Ramos (cell line): ENCODE data around the gene C4orf54.

Experiments used
- in situ Hi-C: fragments of 300-500 bp; cut with MboI; formaldehyde crosslinking; loops from one replicate; pipeline ENCODE4 v1.14.3; 2022; ENCODE audit warnings: low sequenced_read_pairs; ENCODE audit not compliant: unreplicated experiment

C4orf54 gene

GRCh38 chr4:99652596-99653436 is 4.8 kb downstream of the C4orf54 start:
- in situ Hi-C loops: no loop called here

GRCh38 chr4:99651811-99652485 is 5.7 kb downstream of the C4orf54 start:
- in situ Hi-C loops: no loop called here

DNA sequence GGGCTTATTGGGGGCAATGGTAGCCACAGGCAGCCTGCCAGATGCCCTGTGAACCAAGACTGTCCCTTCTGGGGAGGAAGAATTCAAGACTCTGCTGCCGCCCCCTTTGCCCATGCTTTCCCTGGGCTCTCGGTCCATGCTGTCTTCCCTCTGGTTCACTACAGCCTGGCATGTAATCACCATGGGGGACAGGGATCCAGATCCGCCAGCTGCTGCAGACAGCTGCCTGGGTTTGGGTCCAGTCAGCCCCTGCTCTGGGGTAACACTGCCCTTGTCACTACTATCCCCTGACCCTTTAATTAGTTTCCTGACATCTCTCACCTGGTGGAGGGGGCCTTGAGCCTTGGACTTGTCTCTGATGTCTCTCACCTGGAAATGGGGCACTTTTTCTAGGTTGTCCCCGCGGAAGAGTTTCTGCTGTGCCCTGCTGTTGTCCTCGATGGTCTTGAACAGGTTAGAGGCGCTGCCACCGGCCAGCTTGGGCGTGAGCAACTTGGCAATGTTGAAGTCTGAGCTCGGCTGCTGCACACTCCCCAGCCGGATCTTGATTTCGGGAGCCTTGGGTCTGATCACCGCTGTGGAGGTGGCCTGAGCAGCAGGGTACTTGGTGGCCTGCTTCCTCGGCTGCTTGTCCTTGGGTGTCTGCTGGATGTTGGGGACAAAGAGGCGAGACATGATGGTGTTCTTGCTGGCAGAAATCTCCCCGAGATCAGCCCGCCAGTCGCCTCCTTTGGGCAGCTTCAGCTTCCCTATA is 6.4 kb downstream of the C4orf54 start:
- in situ Hi-C loops: no loop called here

GRCh38 chr4:99649778-99650177 is 7.8 kb downstream of the C4orf54 start:
- in situ Hi-C loops: no loop called here

GRCh38 chr4:99649208-99649607 is 8.4 kb downstream of the C4orf54 start:
- in situ Hi-C loops: no loop called here

GRCh38 chr4:99648321-99648720 is 9.3 kb downstream of the C4orf54 start:
- in situ Hi-C loops: no loop called here

GRCh38 chr4:99647071-99647470 is 10.6 kb downstream of the C4orf54 start:
- in situ Hi-C loops: no loop called here

- in situ Hi-C loops: no loop called here
Measured at GRCh38 chr4:99645638-99646037, 12.0 kb downstream of the C4orf54 start.

- in situ Hi-C loops: no loop called here
Measured at GRCh38 chr4:99645036-99645435, 12.6 kb downstream of the C4orf54 start.

- in situ Hi-C loops: no loop called here
Measured at GRCh38 chr4:99644453-99644852, 13.2 kb downstream of the C4orf54 start.

DNA sequence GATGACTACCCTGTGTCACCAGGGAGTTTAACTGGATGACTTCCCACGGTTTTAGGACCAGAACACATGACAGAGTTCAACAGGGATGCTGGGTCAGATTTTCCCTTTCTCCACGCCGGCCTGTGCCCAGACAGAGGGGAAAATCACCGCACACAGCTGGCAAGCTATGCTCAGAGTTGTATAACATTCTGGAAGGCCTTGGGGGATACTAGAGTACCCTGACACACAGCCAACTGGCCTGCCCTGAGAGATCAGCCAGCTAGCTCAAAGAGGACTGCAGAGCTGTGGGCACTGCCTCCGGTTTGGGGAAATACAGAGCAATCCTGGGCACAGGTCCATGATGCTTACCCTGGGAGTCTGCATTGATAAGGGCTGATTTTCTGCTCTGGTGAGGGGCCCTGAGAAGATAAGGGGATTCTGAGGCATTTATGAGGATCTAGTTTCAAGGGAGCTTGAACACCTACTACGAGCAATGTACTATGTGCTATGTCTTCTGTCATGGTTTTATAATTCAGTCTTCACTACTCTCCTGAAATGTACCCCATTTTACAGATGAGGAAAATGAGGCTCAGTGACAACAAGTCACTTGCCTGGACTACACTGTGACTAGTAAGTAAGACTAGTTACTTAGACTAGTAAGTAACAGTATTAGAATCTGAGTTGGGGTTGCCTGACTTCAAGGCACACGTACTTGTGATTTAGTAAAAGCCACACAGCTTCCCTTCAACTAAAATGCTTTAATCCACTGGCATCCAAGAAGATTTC is 14.7 kb downstream of the C4orf54 start:
- in situ Hi-C loops: no loop called here

DNA sequence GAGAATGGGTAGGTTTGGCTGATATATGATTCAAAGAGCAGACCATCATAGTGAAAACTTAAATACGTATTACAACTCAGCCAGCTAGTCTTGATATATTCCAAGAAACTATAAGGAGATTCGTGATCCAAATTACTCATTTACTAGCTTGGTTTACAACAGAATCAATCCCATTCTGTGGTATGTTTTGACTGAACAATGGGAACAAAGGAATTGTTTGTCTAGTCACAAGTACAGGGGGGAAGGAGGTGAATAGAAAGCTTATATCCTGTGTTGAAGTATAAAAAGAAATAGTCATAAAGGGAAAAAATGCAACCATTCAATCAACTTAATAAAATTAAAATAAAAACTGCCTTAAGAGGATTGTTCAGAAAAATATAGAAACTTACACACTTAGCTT is 17.0 kb downstream of the C4orf54 start:
- in situ Hi-C loops: no loop called here

- in situ Hi-C loops: no loop called here
Measured at GRCh38 chr4:99637174-99637573, 20.5 kb downstream of the C4orf54 start.

GRCh38 chr4:99636422-99636821 is 21.2 kb downstream of the C4orf54 start:
- in situ Hi-C loops: no loop called here

- in situ Hi-C loops: no loop called here
Measured at GRCh38 chr4:99635601-99636000, 22.0 kb downstream of the C4orf54 start.

- in situ Hi-C loops: no loop called here
Measured at GRCh38 chr4:99634742-99635360, 22.8 kb downstream of the C4orf54 start.

GRCh38 chr4:99633772-99634171 is 23.9 kb downstream of the C4orf54 start:
- in situ Hi-C loops: no loop called here

- in situ Hi-C loops: no loop called here
Measured at GRCh38 chr4:99630857-99631360, 26.7 kb downstream of the C4orf54 start.

DNA sequence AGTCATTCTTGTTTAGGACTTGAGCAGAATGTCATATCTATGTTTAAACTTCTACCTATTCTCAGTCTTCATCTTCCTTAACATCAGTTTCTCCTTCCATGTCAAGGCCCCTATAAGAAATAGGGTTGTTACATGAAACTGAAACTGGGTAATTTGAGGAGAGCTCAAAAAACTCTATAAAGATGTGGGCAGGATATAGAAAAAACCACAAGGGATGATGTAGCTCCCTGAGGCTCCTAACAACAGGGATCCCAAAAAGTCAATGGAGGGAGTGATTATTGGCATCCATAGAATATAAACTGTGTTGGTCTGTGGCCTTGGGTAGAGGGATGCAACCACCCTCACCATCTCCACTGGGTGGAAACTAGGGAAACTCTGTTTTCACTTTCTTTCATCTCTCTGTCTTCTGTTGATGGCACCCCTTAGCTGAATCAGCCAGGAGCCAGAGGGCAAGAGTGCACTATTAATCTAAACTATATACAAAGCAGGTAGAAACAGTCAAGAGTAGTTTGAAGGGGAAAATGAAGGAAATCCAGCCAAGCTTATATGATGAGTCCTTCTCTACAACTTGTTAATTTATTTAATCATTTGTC is 27.6 kb downstream of the C4orf54 start:
- in situ Hi-C loops: no loop called here
